GM10847 (cell line): Measurements from ENCODE around the gene TMEM208.
A peak's percentile ranks its signal among the peaks of the same experiment; 100 is the strongest.

Source experiments
- POLR2A ChIP-seq: IDR thresholded peaks from 2 replicates; pipeline ENCODE4 v1.6.1; 2011; ENCODE audit not compliant: insufficient read length; ENCODE audit errors: extremely low read depth

TMEM208 gene

GRCh38 chr16:67226804-67227566 lies at the start of gene TMEM208:
Gene TMEM208 (plus strand): TSS chr16:67227130. CDS start chr16:67227219, 89 bp downstream.
- TF ChIP-seq POLR2A: peak; percentile 61

- TF ChIP-seq POLR2A: no peak
These were observed 48.9 kb upstream of the TMEM208 start for GRCh38 chr16:67177743-67178699.

GRCh38 chr16:67179421-67180080 lies 47.4 kb upstream of the TMEM208 start:
- no peak for TF ChIP-seq POLR2A

GRCh38 chr16:67180166-67180565 lies 46.8 kb upstream of the TMEM208 start:
- no peak for TF ChIP-seq POLR2A

GRCh38 chr16:67181346-67181745 lies 45.6 kb upstream of the TMEM208 start:
- TF ChIP-seq POLR2A: no peak

- TF ChIP-seq POLR2A: no peak
These were observed 44.6 kb upstream of the TMEM208 start for GRCh38 chr16:67182288-67182687.

GRCh38 chr16:67183284-67183626 lies 43.7 kb upstream of the TMEM208 start:
- no peak for TF ChIP-seq POLR2A

GRCh38 chr16:67183627-67184452 lies 43.1 kb upstream of the TMEM208 start, which contains the start of gene MATCAP1:
Gene MATCAP1 (minus strand): TSS chr16:67183963. CDS start chr16:67180610, 3,353 bp downstream.
- no peak for TF ChIP-seq POLR2A

GRCh38 chr16:67184453-67184994 lies 42.4 kb upstream of the TMEM208 start:
- TF ChIP-seq POLR2A: no peak

GRCh38 chr16:67184995-67185650 lies 41.8 kb upstream of the TMEM208 start:
- TF ChIP-seq POLR2A: no peak

- TF ChIP-seq POLR2A: no peak
These were observed 41.2 kb upstream of the TMEM208 start for GRCh38 chr16:67185651-67186134.

- no peak for TF ChIP-seq POLR2A
These were observed 40.4 kb upstream of the TMEM208 start for GRCh38 chr16:67186550-67186950.

GRCh38 chr16:67187175-67187890 lies 39.6 kb upstream of the TMEM208 start:
- no peak for TF ChIP-seq POLR2A
